Uterus (tissue), 4 donors: ENCODE data around the gene COX10. TPM values are rescaled to one million over a fixed set of nuclear protein-coding genes. Genes with fewer than 3 reads are reported as not detected.

Experiments
- DNase-seq, 2 donors: peaks; one replicate each; pipeline ENCODE4 v3.0.0-alpha.2; 2019 to 2020
- H3K27ac ChIP-seq, 2 donors: fragments of 200-600 bp; sonication (generic); 1 replicate in 1 of 2; 2 replicates in 1 of 2; pipeline ENCODE4 v1.5.1; 2016 to 2018
- H3K27me3 ChIP-seq, 2 donors: fragments of 200-600 bp; sonication (generic); one replicate each; pipeline ENCODE4 v1.5.1; 2018 to 2019; ENCODE audit warnings: control low read depth in 1 of 2
- H3K36me3 ChIP-seq, 2 donors: fragments of 200-600 bp; sonication (generic); one replicate each; pipeline ENCODE4 v1.5.1; 2019; ENCODE audit warnings: control low read depth in 1 of 2
- H3K4me1 ChIP-seq, 2 donors: fragments of 200-600 bp; sonication (generic); one replicate each; pipeline ENCODE4 v1.5.1; 2018 to 2019; ENCODE audit warnings: control low read depth in 1 of 2
- H3K4me3 ChIP-seq, 2 donors: fragments of 200-600 bp; sonication (generic); 1 replicate in 1 of 2; 2 replicates in 1 of 2; pipeline ENCODE4 v1.5.1; 2018 to 2019; ENCODE audit warnings: mild to moderate bottlenecking in 1 of 2
- H3K9me3 ChIP-seq, 2 donors: fragments of 200-600 bp; sonication (generic); one replicate each; pipeline ENCODE4 v1.5.1; 2019; ENCODE audit warnings: control low read depth in 1 of 2
- CTCF ChIP-seq, 4 experiments: fragments of 200-600 bp in 2 of 4; fragments of 450-650 bp in 2 of 4; sonication (generic) in 2 of 4; IDR thresholded peaks; one replicate each; pipeline ENCODE4 v1.5.1; 2016 to 2019; ENCODE audit warnings: antibody characterized with exemption in 4 of 4, mild to moderate bottlenecking in 2 of 4, moderate library complexity in 1 of 4
- POLR2A ChIP-seq, 2 donors: fragments of 450-650 bp; IDR thresholded peaks; one replicate each; pipeline ENCODE4 v1.6.1; 2016; ENCODE audit warnings: antibody characterized with exemption in 2 of 2, mild to moderate bottlenecking in 1 of 2, moderate library complexity in 1 of 2
- intact Hi-C: fragments of 100-400 bp; cut with DNase I; formaldehyde crosslinking; loops from one replicate; pipeline ENCODE4 v1.15.1; 2023; ENCODE audit warnings: low total_unique reads
- total RNA-seq, 4 donors: library from RNA; depleted of rRNA in 3 of 4; stranded (reverse); fragments of >200 nt in 3 of 4; gene quantifications; one replicate each; pipeline versions ENCODE4 v1.1.0 to v1.2.4, GENCODE V29; 2014 to 2023
- donor health status: DM: yes; HTN: yes; CAD: no.

COX10 gene
- total RNA-seq, 4 donors from 2014 or later, result 3.2 to 23.4 (median 10.9) TPM

GRCh38 chr17:14205992-14206461 lies 136.7 kb downstream of the COX10 start:
- Histone ChIP-seq H3K27me3 (no peaks in the 10 kb centered on the region), H3K4me3 (no peak overlapping the region), H3K27ac (no peak overlapping the region), H3K36me3 (no peaks in the 10 kb centered on the region), H3K9me3 (no peaks in the 10 kb centered on the region), H3K4me1 (no peaks in the 10 kb centered on the region)
- no peak for DNase-seq
- intact Hi-C loops, result no loop called here
- TF ChIP-seq POLR2A (IDR thresholded peaks at IDR 0.05), result no peak
- no peak for TF ChIP-seq CTCF (IDR thresholded peaks at IDR 0.05)

- Histone ChIP-seq H3K27ac (no peak overlapping the region), H3K27me3 (no peaks in the 10 kb centered on the region), H3K4me3 (no peak overlapping the region), H3K9me3 (no peaks in the 10 kb centered on the region), H3K4me1 (no peaks in the 10 kb centered on the region), H3K36me3 (no peaks in the 10 kb centered on the region)
- no peak for TF ChIP-seq CTCF (IDR thresholded peaks at IDR 0.05)
- no peak for TF ChIP-seq POLR2A (IDR thresholded peaks at IDR 0.05)
- no peak for DNase-seq
- intact Hi-C loops, result no loop called here
Observed at GRCh38 chr17:14206891-14207290, 137.6 kb downstream of the COX10 start.

- Histone ChIP-seq H3K27ac (no peak overlapping the region), H3K9me3 (no peaks in the 10 kb centered on the region), H3K27me3 (no peaks in the 10 kb centered on the region), H3K4me3 (no peak overlapping the region), H3K36me3 (no peaks in the 10 kb centered on the region), H3K4me1 (no peaks in the 10 kb centered on the region)
- TF ChIP-seq POLR2A (IDR thresholded peaks at IDR 0.05), result no peak
- no peak for TF ChIP-seq CTCF (IDR thresholded peaks at IDR 0.05)
- intact Hi-C loops, result no loop called here
- DNase-seq, result no peak
Observed at GRCh38 chr17:14207791-14208190, 138.5 kb downstream of the COX10 start.

GRCh38 chr17:14209215-14209614 lies 139.9 kb downstream of the COX10 start:
- Histone ChIP-seq H3K27me3 (no peaks in the 10 kb centered on the region), H3K9me3 (no peaks in the 10 kb centered on the region), H3K4me3 (no peak overlapping the region), H3K27ac (no peak overlapping the region), H3K36me3 (no peaks in the 10 kb centered on the region), H3K4me1 (no peaks in the 10 kb centered on the region)
- intact Hi-C loops, result no loop called here
- TF ChIP-seq POLR2A (IDR thresholded peaks at IDR 0.05) (no peak), CTCF (IDR thresholded peaks at IDR 0.05) (no peak)
- DNase-seq, result no peak

GRCh38 chr17:14211246-14211645 lies 141.9 kb downstream of the COX10 start:
- H3K36me3 ChIP-seq, result no peaks in the 10 kb centered on the region
- no peak overlapping the region for H3K27ac ChIP-seq
- no peaks in the 10 kb centered on the region for H3K27me3 ChIP-seq
- H3K9me3 ChIP-seq, result no peaks in the 10 kb centered on the region
- TF ChIP-seq CTCF (IDR thresholded peaks at IDR 0.05), result no peak
- no peak for TF ChIP-seq POLR2A (IDR thresholded peaks at IDR 0.05)
- intact Hi-C loops, result no loop called here
- DNase-seq, result no peak
- no peak overlapping the region for H3K4me3 ChIP-seq
- no peaks in the 10 kb centered on the region for H3K4me1 ChIP-seq
